Nephron (organoid): ENCODE measurements around the gene MMP2.

Source experiments
- H3K27ac Mint-ChIP-seq, 3 experiments: 2 replicates each; pipeline ENCODE4 v1.8.0; 2020; ENCODE audit warnings: mixed read lengths in 3 of 3, mild to moderate bottlenecking in 2 of 3, moderate library complexity in 1 of 3
- H3K27me3 Mint-ChIP-seq: 2 replicates; pipeline ENCODE4 v1.8.0; 2021; ENCODE audit warnings: low read depth, mild to moderate bottlenecking, moderate library complexity, mixed read lengths
- H3K36me3 Mint-ChIP-seq: 2 replicates; pipeline ENCODE4 v1.8.0; 2020; ENCODE audit warnings: low read depth, mixed read lengths
- H3K4me1 Mint-ChIP-seq: 2 replicates; pipeline ENCODE4 v1.8.0; 2020; ENCODE audit warnings: mixed read lengths
- H3K4me3 Mint-ChIP-seq, 3 experiments: 2 replicates each; pipeline ENCODE4 v1.8.0; 2020; ENCODE audit warnings: mild to moderate bottlenecking in 3 of 3, mixed read lengths in 3 of 3, moderate library complexity in 2 of 3
- H3K9me3 Mint-ChIP-seq: 2 replicates; pipeline ENCODE4 v1.8.0; 2020; ENCODE audit warnings: mixed read lengths
- CTCF ChIP-seq, 3 experiments: fragments of 200-600 bp; sonication (generic); IDR thresholded peaks; one replicate each; pipeline ENCODE4 v1.5.0; 2021; ENCODE audit warnings: antibody characterized with exemption in 3 of 3; ENCODE audit not compliant: unreplicated experiment in 3 of 3

Gene MMP2

GRCh38 chr16:55496509-55497145 lies 17.6 kb downstream of the MMP2 start:
- no peak for TF ChIP-seq CTCF (IDR thresholded peaks at IDR 0.05; ENCODE audit: unreplicated experiment in 3 of 3)
- Mint-ChIP-seq H3K4me1 (peaks cover 54% of the 10 kb centered on the region), H3K9me3 (no peaks in the 10 kb centered on the region), H3K4me3 (no peak overlapping the region), H3K36me3 (peaks cover 64% of the 10 kb centered on the region), H3K27me3 (no peaks in the 10 kb centered on the region), H3K27ac (peak overlapping the region in 2 of 3 experiments; percentile 32 to 91)

GRCh38 chr16:55497558-55497957 lies 18.6 kb downstream of the MMP2 start:
- peak overlapping the region in 1 of 3 experiments; percentile 47 for H3K27ac Mint-ChIP-seq
- H3K9me3 Mint-ChIP-seq, result no peaks in the 10 kb centered on the region
- no peaks in the 10 kb centered on the region for H3K27me3 Mint-ChIP-seq
- peaks cover 64% of the 10 kb centered on the region for H3K4me1 Mint-ChIP-seq
- H3K36me3 Mint-ChIP-seq, result peaks cover 60% of the 10 kb centered on the region
- no peak for TF ChIP-seq CTCF (IDR thresholded peaks at IDR 0.05; ENCODE audit: unreplicated experiment in 3 of 3)
- H3K4me3 Mint-ChIP-seq, result no peak overlapping the region

GRCh38 chr16:55498101-55498500 lies 19.1 kb downstream of the MMP2 start:
- peaks cover 69% of the 10 kb centered on the region for H3K4me1 Mint-ChIP-seq
- peak overlapping the region in 2 of 3 experiments; percentile 24 to 47 for H3K27ac Mint-ChIP-seq
- peaks cover 57% of the 10 kb centered on the region for H3K36me3 Mint-ChIP-seq
- no peak overlapping the region for H3K4me3 Mint-ChIP-seq
- TF ChIP-seq CTCF (IDR thresholded peaks at IDR 0.05; ENCODE audit: unreplicated experiment in 3 of 3), result no peak
- no peaks in the 10 kb centered on the region for H3K9me3 Mint-ChIP-seq
- H3K27me3 Mint-ChIP-seq, result no peaks in the 10 kb centered on the region

- H3K4me3 Mint-ChIP-seq, result no peak overlapping the region
- peaks cover 72% of the 10 kb centered on the region for H3K4me1 Mint-ChIP-seq
- H3K36me3 Mint-ChIP-seq, result peaks cover 52% of the 10 kb centered on the region
- no peaks in the 10 kb centered on the region for H3K27me3 Mint-ChIP-seq
- peak overlapping the region; percentile 88 to 94 (median 88) for H3K27ac Mint-ChIP-seq
- TF ChIP-seq CTCF (IDR thresholded peaks at IDR 0.05; ENCODE audit: unreplicated experiment in 3 of 3), result no peak
- H3K9me3 Mint-ChIP-seq, result no peaks in the 10 kb centered on the region
Measured at GRCh38 chr16:55499281-55499680, 20.3 kb downstream of the MMP2 start.

GRCh38 chr16:55499951-55500529 lies 21.0 kb downstream of the MMP2 start:
- no peak for TF ChIP-seq CTCF (IDR thresholded peaks at IDR 0.05; ENCODE audit: unreplicated experiment in 3 of 3)
- H3K36me3 Mint-ChIP-seq, result peaks cover 51% of the 10 kb centered on the region
- H3K27ac Mint-ChIP-seq, result peak overlapping the region; percentile 88 to 94 (median 88)
- no peaks in the 10 kb centered on the region for H3K27me3 Mint-ChIP-seq
- no peaks in the 10 kb centered on the region for H3K9me3 Mint-ChIP-seq
- peaks cover 65% of the 10 kb centered on the region for H3K4me1 Mint-ChIP-seq
- peak overlapping the region in 1 of 3 experiments; percentile 11 for H3K4me3 Mint-ChIP-seq
